DMS153 treated with DMSO at 0.1 percent for 48 hours (cell line): ENCODE results near the gene SERPINB1.
"Not testable (repeated sequence)": the region's sequence is repeated elsewhere in the genome, so short reads cannot be mapped to it uniquely, and the experiment has no call there.

Source experiments
- DNase-seq: peaks from one replicate; lab custom pipeline; 2025; ENCODE audit not compliant: unreplicated experiment; lab: John Stamatoyannopoulos, UW

The SERPINB1 gene

DNA sequence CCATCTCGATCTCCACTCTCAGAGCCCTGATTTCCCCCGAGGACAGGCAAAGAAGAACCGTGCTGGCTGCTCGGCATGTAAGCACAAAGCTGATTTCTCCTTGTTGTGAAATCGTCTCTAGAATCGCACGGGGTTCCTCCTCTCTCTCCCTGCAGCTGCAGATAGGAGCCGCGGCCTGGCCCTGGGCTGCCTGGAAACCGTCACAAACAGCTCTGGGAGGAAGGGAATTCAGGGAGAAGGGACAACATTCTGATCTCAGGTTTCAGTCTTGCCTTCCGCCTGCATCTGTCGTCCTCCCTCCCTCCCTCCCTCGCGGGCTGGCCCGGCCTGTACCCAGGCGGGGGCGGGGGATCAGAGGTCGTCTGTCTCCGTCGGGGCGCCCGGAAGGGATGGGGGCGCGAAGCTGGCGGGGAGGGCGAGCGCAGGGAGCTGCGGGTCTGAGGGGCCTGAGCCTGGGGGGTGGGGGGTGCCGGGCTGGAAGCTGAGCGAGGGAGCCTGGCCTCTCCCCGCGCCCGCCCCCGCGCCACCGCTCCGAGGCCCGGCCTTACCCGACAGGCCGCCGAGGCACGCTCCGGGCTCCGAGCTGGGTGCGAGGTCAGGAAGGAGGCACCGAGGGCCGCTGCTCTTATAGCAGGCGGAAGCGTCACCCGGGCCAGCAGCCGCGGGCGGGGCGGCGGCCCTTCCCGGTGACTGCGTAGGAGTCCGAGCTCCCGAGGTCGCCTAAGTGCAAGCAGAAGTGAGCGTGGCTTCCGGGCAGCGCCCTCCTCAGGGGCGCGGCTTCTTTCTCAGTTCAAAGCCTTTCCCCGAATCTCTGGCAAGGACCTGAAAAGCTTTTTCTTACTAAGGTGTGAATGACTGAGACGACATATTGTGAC is at the start of gene SERPINB1:
Gene SERPINB1 (minus strand): TSS at position 600 of the 875 bp plus-strand sequence. CDS start 1,277 bp downstream, outside the sequence.
- peak; percentile 17 for DNase-seq

- DNase-seq = no peak
Measured at GRCh38 chr6:2890976-2891767, 49.5 kb upstream of the SERPINB1 start.

- DNase-seq = no peak
Measured at GRCh38 chr6:2885967-2886735, 44.5 kb upstream of the SERPINB1 start.

DNA sequence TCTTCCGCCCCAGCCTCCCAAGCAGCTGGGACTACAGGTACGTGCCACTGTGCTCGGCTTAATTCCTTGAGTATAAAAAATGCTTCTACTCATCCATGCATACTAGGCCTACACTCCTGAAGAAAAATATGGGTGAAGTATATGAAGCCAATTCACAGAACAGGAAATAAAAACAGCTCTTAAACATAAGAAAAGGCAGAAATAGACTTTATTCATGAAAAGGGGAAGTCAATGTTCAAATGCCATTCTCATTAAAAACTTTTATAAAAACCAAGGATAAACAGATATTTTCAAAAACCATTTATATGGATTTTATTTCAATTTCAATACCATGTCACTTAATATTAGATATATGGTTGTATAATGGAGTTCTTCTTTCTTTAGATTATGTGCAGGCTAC is 43.1 kb upstream of the SERPINB1 start:
- DNase-seq = no peak

DNA sequence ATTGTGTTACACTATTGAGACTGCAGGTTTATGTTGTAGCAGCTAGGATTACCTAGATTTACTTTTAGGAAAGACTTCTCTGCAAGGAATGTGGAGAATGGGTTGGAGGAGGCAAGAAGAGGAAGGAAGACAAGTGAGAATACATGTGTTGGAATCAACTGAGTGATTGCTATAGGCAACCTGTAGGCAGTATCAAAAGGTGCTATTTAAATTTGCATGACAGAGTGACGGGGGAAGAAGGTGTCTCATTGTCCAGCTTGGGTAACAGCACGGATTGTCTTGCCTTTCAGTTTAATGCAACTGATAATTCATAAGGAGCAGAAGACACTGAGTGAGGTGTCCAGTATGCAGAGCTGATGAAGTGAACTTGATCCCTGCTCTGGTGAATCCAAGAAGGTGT is 42.0 kb upstream of the SERPINB1 start:
- DNase-seq = no peak

DNA sequence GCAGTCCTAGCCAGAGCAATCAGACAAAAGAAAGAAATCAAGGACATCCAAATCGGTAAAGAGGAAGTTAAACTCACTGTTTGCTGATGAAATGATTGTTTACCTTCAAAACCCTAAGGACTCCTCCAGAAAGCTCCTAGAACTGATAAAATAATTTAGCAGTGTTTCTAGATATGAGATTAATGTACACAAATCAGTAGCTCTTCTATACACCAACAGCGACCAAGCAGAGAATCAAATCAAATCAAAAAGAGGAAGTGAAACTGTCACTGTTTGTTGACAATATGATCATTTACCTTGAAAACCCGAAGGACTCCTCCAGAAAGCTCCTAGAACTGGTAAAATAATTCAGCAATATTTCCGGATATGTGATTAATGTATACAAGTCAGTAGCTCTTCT is 39.8 kb upstream of the SERPINB1 start:
- no peak for DNase-seq

GRCh38 chr6:2880156-2880555 is 38.5 kb upstream of the SERPINB1 start:
- DNase-seq = not testable (repeated sequence)

- no peak for DNase-seq
Measured at GRCh38 chr6:2877960-2878359, 36.3 kb upstream of the SERPINB1 start.

- no peak for DNase-seq
Measured at GRCh38 chr6:2877057-2877882, 35.6 kb upstream of the SERPINB1 start.

- DNase-seq = no peak
Measured at GRCh38 chr6:2876210-2877056, 34.8 kb upstream of the SERPINB1 start.

DNA sequence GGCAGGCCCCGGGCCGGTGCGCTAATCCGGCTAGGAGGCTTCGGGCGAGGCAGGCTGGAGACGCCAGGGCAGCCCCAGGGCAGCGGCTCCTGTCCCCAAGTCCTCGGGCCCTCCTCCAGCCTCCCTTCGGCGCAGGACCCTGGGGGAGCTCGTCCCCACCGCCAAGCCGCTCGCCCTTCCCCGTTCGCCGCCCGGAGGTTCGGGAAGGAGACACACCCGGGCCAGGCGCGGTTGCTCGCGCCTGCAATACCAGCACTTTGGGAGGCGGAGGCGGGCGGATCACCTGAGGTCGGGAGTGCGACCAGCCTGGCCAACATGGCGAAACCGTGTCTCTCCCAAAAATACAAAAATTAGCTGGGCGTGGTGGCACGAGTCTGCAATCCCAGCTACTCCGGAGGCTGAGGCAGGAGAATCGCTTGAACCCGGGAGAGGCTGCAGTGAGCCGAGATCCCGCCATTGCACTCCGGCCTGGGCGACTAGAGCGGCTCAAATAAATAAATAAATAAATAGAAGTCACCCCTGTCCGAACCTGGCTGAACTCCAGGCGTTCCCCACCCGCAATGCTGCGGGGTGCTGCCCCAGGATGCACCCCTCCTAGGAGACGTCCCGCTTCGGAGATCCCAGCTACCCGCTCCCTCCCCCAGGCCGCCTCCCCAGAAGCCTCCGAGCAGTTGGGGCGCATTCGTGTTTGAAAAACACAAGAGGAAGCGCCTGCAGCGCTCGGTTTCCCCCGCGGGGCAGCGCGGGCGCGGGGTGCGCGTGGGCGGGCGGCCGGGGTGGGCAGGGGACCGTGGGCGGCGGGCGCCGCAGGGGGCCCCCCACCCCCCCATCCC is 33.9 kb upstream of the SERPINB1 start:
- no peak for DNase-seq

DNA sequence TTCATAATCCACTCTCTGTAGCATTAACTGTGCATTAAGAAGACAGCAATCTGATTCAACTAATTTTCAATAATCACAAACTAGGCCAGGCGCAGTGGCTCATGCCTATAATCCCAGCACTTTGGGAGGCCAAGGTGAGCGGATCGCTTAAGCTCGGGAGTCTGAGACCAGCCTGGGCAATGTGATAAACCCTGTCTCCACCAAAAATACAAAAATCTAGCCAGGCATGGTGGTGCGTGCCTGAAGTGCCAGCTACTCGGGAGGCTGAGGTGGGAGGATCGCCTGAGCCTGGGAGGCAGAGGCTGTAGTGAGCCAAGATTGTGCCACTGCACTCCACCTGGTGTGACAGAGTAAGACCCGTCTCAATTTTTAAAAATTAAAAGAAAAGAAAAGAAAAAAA is 32.0 kb upstream of the SERPINB1 start:
- DNase-seq = no peak

DNA sequence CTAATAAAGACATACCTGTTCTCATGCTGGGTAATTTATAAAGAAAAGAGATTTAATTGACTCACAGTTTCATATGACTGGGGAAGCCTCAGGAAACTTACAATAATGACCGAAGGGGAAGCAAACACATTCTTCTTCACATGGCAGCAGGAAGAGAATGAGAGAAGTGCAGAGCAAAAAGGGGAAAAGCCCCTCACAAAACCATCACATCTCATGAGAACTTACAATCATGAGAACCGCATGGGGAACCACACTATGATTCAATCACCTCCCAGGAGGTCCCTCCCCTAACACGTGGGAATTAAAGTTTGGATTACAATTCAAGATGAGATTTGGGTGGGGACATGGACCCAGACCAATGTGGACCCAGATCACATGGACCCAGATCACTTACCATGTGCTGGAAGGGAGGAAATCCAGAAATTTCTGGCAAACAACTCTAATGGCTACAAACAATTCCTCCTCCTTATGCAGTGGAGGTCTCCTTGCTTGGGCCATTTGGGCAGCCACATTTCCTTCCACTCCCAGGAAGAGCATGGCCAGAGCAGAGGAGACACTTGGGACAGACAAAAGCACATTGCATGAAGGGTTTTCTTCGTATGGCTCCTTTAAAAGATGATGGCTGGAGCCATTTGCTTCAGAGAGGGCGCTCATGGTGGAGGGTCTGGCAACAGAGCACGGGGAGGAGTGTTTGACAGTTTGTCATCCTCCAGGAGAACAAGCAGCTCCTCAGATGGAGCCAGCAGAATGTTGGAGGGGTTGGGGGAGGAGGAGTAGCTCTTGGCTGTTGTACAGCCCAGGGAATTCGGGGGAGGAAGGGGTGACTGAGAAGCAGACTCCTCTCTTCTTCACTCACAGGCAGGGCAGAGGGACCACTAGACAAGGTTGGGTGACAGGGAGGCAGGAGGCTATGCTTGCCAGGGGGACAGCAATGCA is 31.0 kb upstream of the SERPINB1 start:
- no peak for DNase-seq

DNA sequence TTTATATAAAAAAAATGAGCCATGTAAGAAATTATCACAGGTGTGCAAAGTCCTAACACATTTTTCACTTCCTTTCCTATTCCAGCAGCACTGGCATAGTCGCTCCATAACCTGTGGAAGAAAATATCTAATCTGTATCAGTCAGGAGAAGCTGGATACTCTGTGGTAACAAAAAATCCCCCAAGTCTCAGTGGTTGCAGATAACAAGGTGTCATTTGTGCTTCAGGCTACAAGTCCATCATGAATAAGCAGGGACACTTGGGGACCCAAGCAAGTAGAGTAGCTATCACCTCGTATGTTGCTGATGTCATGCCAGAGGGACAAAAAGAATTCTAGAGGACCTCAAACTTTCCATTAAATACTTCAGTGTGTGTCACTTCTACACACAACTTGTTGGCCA is 30.3 kb upstream of the SERPINB1 start:
- no peak for DNase-seq

DNA sequence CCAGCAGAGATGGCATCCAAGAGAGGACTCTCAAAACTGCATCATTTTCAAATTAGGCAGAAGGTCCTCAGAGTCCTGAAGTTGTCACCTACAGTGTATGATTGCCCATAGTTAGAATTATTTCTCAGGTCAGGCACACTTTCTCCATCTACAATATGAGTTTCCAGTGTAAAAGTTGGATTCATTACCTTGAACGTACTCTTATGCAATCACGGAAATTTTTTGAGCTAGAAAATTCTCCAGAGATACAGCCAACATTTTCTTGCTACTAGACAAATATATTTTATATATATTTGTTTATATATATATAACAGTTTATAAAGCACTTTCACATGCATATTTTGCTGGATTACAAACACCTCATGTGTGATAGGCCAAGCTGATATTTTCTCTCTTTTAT is 29.4 kb upstream of the SERPINB1 start:
- no peak for DNase-seq

GRCh38 chr6:2870046-2870636 is 28.5 kb upstream of the SERPINB1 start:
- DNase-seq = no peak

- DNase-seq = no peak
Measured at GRCh38 chr6:2868637-2869036, 27.0 kb upstream of the SERPINB1 start.
